Keratinocyte (primary cell): ENCODE results near the gene RAB44. TPM values are rescaled to one million over a fixed set of nuclear protein-coding genes. Genes with fewer than 3 reads are reported as not detected.

Experiments used
- DNase-seq: peaks from one replicate; pipeline ENCODE4 v3.0.0-alpha.2; 2011; ENCODE audit warnings: low read depth, missing footprints, low spot score
- FAIRE-seq: peaks from 2 replicates; lab custom pipeline; 2011; peaks lifted over from hg19 to GRCh38; lab: Jason Lieb, UNC
- H2AFZ ChIP-seq: 2 replicates; pipeline ENCODE4 v1.6.0; 2012; ENCODE audit warnings: low read length, control low read depth, inconsistent platforms; ENCODE audit not compliant: control insufficient read depth
- H3K27ac ChIP-seq: 2 replicates; pipeline ENCODE4 v1.5.1; 2011; ENCODE audit warnings: low read length; ENCODE audit not compliant: control insufficient read depth, insufficient read depth
- H3K27me3 ChIP-seq: 3 replicates; pipeline ENCODE4 v1.6.0; 2011; ENCODE audit warnings: low read length; ENCODE audit not compliant: control insufficient read depth, insufficient read depth; ENCODE audit errors: extremely low read depth
- H3K36me3 ChIP-seq, 2 experiments: 2 replicates in 1 of 2; 3 replicates in 1 of 2; pipeline ENCODE4 v1.5.1; 2011; ENCODE audit warnings: low read length in 2 of 2, mild to moderate bottlenecking in 1 of 2; ENCODE audit not compliant: control insufficient read depth in 2 of 2, insufficient read depth in 2 of 2; ENCODE audit errors: extremely low read depth in 1 of 2
- H3K4me1 ChIP-seq: 3 replicates; pipeline ENCODE4 v1.5.1; 2011; ENCODE audit warnings: low read length; ENCODE audit not compliant: control insufficient read depth, insufficient read depth; ENCODE audit errors: extremely low read depth
- H3K4me2 ChIP-seq: 3 replicates; pipeline ENCODE4 v1.6.0; 2011; ENCODE audit warnings: low read depth, low read length; ENCODE audit not compliant: control insufficient read depth, insufficient read depth; ENCODE audit errors: extremely low read depth
- H3K4me3 ChIP-seq, 3 experiments: fragments of 200-600 bp in 1 of 3; sonication (generic) in 1 of 3; 2 replicates in 2 of 3; 3 replicates in 1 of 3; pipeline ENCODE4 v1.5.1; 2011 to 2016; ENCODE audit warnings: low read length in 3 of 3, mild to moderate bottlenecking in 3 of 3, control low read depth in 2 of 3, inconsistent platforms in 1 of 3, low read depth in 1 of 3, mixed read lengths in 1 of 3, mixed run types in 1 of 3, moderate library complexity in 1 of 3; ENCODE audit not compliant: control insufficient read depth in 2 of 3, insufficient read depth in 2 of 3; ENCODE audit errors: extremely low read depth in 1 of 3
- H3K79me2 ChIP-seq: 2 replicates; pipeline ENCODE4 v1.6.0; 2012; ENCODE audit warnings: low read length; ENCODE audit not compliant: control insufficient read depth, insufficient read depth
- H3K9ac ChIP-seq: 3 replicates; pipeline ENCODE4 v1.6.0; 2011; ENCODE audit warnings: low read length; ENCODE audit not compliant: control insufficient read depth, insufficient read depth; ENCODE audit errors: extremely low read depth
- H3K9me1 ChIP-seq: 3 replicates; pipeline ENCODE4 v1.6.0; 2011; ENCODE audit warnings: low read length; ENCODE audit not compliant: control insufficient read depth, insufficient read depth; ENCODE audit errors: extremely low read depth
- H3K9me3 ChIP-seq: 2 replicates; pipeline ENCODE4 v1.5.1; 2012; ENCODE audit warnings: low read depth, low read length; ENCODE audit not compliant: control insufficient read depth
- H4K20me1 ChIP-seq: 3 replicates; pipeline ENCODE4 v1.6.0; 2011; ENCODE audit warnings: low read length; ENCODE audit not compliant: control insufficient read depth, insufficient read depth; ENCODE audit errors: extremely low read depth
- CTCF ChIP-seq, 3 experiments: IDR thresholded peaks in 1 of 3; conservative IDR thresholded peaks in 1 of 3; optimal IDR thresholded peaks in 1 of 3; 2 replicates in 2 of 3; 3 replicates in 1 of 3; pipeline versions ENCODE3 to v1.5.1; 2011; ENCODE audit warnings: low read length in 3 of 3, mild to moderate bottlenecking in 3 of 3, moderate library complexity in 2 of 3, control low read depth in 1 of 3, inconsistent platforms in 1 of 3; ENCODE audit not compliant: insufficient read depth in 2 of 3; ENCODE audit errors: extremely low read depth in 1 of 3
- EZH2 ChIP-seq: IDR thresholded peaks from one replicate; pipeline ENCODE4 v1.6.1; 2012; ENCODE audit warnings: inconsistent platforms, mild to moderate bottlenecking, low read length, moderate library complexity
- dilution Hi-C: fragments of 300-500 bp; cut with MboI; formaldehyde crosslinking; loops from one replicate; pipeline ENCODE4 v1.7.0; 2020; ENCODE audit warnings: low sequenced_read_pairs; ENCODE audit not compliant: extremely low pct_ligation_motif_present
- polyA plus RNA-seq, 5 experiments: library from polyadenylated mRNA; depleted of rRNA in 3 of 5; stranded (reverse) in 3 of 5; stranded (forward) in 1 of 5; unstranded in 1 of 5; fragments of >200 nt; gene quantifications; 1 replicate in 1 of 5; 2 replicates in 3 of 5; 3 replicates in 1 of 5; pipeline versions ENCODE4 v1.2.1 to v1.2.3, GENCODE V29; 2011 to 2012; ENCODE audit warnings: missing spikeins in 2 of 5, low read depth in 1 of 5, low replicate concordance in 1 of 5

The RAB44 gene
- polyA plus RNA-seq, 1 donor (not counting 4 experiments of a cell fraction or from before 2014, with no cell fraction given): 0.03 TPM

DNA sequence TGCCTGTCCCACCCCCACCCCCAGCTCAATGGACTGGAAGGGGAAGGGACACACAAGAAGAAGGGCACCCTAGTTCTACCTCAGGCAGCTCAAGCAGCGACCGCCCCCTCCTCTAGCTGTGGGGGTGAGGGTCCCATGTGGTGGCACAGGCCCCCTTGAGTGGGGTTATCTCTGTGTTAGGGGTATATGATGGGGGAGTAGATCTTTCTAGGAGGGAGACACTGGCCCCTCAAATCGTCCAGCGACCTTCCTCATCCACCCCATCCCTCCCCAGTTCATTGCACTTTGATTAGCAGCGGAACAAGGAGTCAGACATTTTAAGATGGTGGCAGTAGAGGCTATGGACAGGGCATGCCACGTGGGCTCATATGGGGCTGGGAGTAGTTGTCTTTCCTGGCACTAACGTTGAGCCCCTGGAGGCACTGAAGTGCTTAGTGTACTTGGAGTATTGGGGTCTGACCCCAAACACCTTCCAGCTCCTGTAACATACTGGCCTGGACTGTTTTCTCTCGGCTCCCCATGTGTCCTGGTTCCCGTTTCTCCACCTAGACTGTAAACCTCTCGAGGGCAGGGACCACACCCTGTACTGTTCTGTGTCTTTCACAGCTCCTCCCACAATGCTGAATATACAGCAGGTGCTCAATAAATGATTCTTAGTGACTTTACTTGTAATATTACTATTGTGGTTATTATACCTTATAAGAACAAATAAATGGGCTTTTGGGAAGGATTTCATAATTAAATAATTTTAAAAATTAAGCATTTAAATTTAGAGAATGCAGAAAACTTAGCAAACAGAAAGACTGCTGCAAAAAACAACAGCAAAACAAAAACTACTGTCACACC lies 10.7 kb upstream of the RAB44 start:
- H3K9ac ChIP-seq: no peak overlapping the region
- no peak for DNase-seq
- H3K79me2 ChIP-seq: peaks cover 12% of the 10 kb centered on the region
- no peak for FAIRE-seq
- no peak overlapping the region for H3K4me3 ChIP-seq
- dilution Hi-C loops: no loop called here
- H3K4me2 ChIP-seq: no peak overlapping the region
- peaks cover 35 to 40% of the 10 kb centered on the region in 2 experiments for H3K36me3 ChIP-seq
- H4K20me1 ChIP-seq: peaks cover 34% of the 10 kb centered on the region
- H3K27ac ChIP-seq: no peak overlapping the region
- H2AFZ ChIP-seq: no peak overlapping the region
- no peaks in the 10 kb centered on the region for H3K9me3 ChIP-seq
- peaks cover 31% of the 10 kb centered on the region for H3K4me1 ChIP-seq
- no peak for TF ChIP-seq CTCF (optimal IDR thresholded peaks at IDR 0.05 in 1 of 3, IDR thresholded peaks at IDR 0.05 in 1 of 3, conservative IDR thresholded peaks at IDR 0.05 in 1 of 3; ENCODE audit: extremely low read depth in 1 of 3, insufficient read depth in 2 of 3, low read length in 3 of 3)
- no peak for TF ChIP-seq EZH2
- no peaks in the 10 kb centered on the region for H3K27me3 ChIP-seq
- H3K9me1 ChIP-seq: peaks cover 2% of the 10 kb centered on the region

DNA sequence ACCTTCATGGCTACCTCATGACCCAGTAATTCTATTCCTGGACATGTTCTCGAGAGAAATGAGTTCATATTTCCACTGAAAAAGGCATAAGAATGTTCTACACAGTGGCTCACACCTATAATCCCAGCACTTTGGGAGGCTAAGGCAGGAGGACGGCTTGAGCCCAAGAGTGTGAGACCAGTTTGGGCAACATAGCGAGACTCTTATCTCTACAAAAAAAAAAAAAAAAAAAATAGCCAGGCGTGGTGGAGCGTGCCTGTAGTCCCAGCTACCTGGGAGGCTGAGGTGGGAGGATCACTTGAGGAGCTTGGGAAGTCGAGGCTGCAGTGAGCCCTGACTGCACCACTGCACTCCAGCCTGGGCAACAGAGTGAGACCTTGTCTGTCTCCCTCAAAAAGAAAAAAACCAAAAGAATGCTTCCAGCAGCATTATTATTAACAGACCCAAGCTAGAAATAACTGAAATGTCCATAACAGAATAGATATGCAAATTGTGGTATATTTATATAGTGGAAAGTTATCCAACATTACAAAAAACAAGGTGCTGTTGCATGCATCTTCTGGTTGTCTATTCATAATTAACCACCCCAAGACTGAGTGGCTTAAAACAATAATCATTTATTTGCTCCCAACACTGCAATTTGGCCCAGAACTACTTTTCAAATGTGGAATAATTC lies 9.4 kb upstream of the RAB44 start:
- Histone ChIP-seq H3K4me3 (no peak overlapping the region), H3K9me1 (peaks cover 2% of the 10 kb centered on the region), H3K4me2 (no peak overlapping the region), H3K27me3 (no peaks in the 10 kb centered on the region), H3K9ac (no peak overlapping the region), H2AFZ (no peak overlapping the region), H4K20me1 (peaks cover 24% of the 10 kb centered on the region), H3K36me3 (peaks cover 32 to 38% of the 10 kb centered on the region in 2 experiments), H3K9me3 (no peaks in the 10 kb centered on the region), H3K27ac (no peak overlapping the region), H3K4me1 (peaks cover 31% of the 10 kb centered on the region), H3K79me2 (peaks cover 11% of the 10 kb centered on the region)
- DNase-seq (no peak), FAIRE-seq (no peak)
- TF ChIP-seq EZH2 (no peak), CTCF (optimal IDR thresholded peaks at IDR 0.05 in 1 of 3, IDR thresholded peaks at IDR 0.05 in 1 of 3, conservative IDR thresholded peaks at IDR 0.05 in 1 of 3; ENCODE audit: extremely low read depth in 1 of 3, insufficient read depth in 2 of 3, low read length in 3 of 3) (no peak)
- dilution Hi-C loops: no loop called here
